ENCODE measurements around the gene ABHD3. TPM values are rescaled to one million over a fixed set of nuclear protein-coding genes. Genes with fewer than 3 reads are reported as not detected.
"Not testable (repeated sequence)": the region's sequence is repeated elsewhere in the genome, so short reads cannot be mapped to it uniquely, and the experiment has no call there.

The ABHD3 gene
- total and polyA plus RNA-seq, 4 donors, result 7.6 to 22.6 (median 19.6) TPM

DNA sequence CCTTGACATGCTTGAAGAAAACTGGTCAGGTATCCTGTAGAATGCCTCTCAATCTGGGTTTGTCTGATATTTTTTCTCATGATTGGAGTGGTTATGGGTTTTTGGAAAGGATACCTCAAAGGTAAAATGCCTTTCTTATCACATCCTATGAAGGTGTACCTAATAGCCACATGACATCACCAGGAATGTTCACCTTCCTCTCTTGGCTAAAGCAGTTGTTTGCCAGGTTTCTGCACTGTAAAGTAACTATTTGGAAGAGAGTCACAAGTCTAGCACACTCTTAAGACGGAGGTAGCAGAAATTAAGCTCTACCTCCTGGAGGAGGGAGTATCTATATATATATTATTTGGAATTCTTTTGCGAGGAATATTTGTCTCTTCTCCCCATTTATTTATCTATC, 18.1 kb upstream of the ABHD3 start:
- Histone ChIP-seq H3K27me3 (ENCODE audit: control insufficient read depth in 1 of 2, insufficient read depth in 2 of 2, low read length in 1 of 2) (no peaks in the 10 kb centered on the region), H3K4me3 (ENCODE audit: low read length in 2 of 2) (no peak overlapping the region), H3K27ac (ENCODE audit: low read depth in 1 of 2, low read length in 2 of 2) (no peak overlapping the region), H3K9me3 (ENCODE audit: control insufficient read depth, low read length) (peaks cover 2% of the 10 kb centered on the region), H3K4me1 (ENCODE audit: control insufficient read depth in 1 of 2, insufficient read depth in 2 of 2, low read length in 2 of 2) (no peaks in the 10 kb centered on the region), H3K36me3 (ENCODE audit: control insufficient read depth in 1 of 2, insufficient read depth in 2 of 2, low read length in 1 of 2) (peaks cover 0 to under 1% of the 10 kb centered on the region in 2 donors)
- WGBS, 2 donors, result 91 to 94% methylated on average over 2 of the region's 2 CpGs
- DNase-seq (no peak), ATAC-seq (ENCODE audit: low FRiP score) (no peak)
- intact Hi-C loops (cut with DNase I), result no loop called here

DNA sequence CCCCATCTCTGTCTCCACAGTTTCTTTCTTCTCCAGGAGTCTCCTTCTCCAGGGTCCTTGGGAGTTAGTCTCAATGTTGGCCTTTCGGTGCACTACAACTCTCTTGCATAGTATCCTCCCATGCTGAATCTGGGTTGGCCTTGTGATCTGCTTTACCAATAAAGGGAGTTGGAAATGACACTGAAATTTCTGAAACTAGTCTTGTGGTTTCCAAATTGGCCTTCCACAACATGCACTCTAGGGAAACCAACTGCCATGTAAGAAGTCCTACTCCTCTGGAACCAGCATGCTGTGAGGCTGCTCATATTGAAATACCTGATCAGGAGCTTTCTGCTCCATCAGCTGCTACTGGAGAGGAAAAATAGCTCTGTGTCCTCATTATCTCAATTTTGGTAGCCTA, 9.9 kb upstream of the ABHD3 start:
- peaks cover 4% of the 10 kb centered on the region for H3K9me3 ChIP-seq (ENCODE audit: control insufficient read depth, low read length)
- peaks cover 0 to 2% of the 10 kb centered on the region in 2 donors for H3K36me3 ChIP-seq (ENCODE audit: control insufficient read depth in 1 of 2, insufficient read depth in 2 of 2, low read length in 1 of 2)
- H3K4me3 ChIP-seq (ENCODE audit: low read length in 2 of 2), result no peak overlapping the region
- DNase-seq, result no peak
- WGBS, 2 donors, result 99 to 100% methylated on average over 1 of the region's 1 CpG
- intact Hi-C loops (cut with DNase I), result no loop called here
- H3K27ac ChIP-seq (ENCODE audit: low read depth in 1 of 2, low read length in 2 of 2), result no peak overlapping the region
- no peaks in the 10 kb centered on the region for H3K4me1 ChIP-seq (ENCODE audit: control insufficient read depth in 1 of 2, insufficient read depth in 2 of 2, low read length in 2 of 2)
- H3K27me3 ChIP-seq (ENCODE audit: control insufficient read depth in 1 of 2, insufficient read depth in 2 of 2, low read length in 1 of 2), result no peaks in the 10 kb centered on the region
- ATAC-seq (ENCODE audit: low FRiP score), result no peak

DNA sequence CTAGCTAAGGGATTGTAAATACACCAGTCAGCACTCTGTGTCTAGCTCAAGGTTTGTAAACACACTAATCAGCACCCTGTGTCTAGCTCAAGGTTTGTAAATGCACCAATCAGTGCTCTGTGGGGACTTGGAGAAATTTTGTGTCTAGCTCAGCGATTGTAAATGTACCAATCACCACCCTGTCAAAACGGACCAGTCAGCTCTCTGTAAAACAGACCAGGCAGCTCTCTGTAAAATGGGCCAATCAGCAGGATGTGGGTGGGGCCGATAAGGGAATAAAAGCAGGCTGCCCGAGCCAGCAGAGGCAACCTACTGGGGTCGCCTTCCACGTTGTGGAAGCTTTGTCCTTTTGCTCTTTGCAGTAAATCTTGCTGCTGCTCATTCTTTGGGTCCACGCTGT, 2.6 kb upstream of the ABHD3 start:
- intact Hi-C loops (cut with DNase I), result loop anchor here in 1 of 2 donors (10.0 kb wide), 1 partner anchor 92 kb away; the partner anchor contains the start of gene SNRPD1
- not testable (repeated sequence) for DNase-seq; H3K27me3 ChIP-seq (ENCODE audit: control insufficient read depth in 1 of 2, insufficient read depth in 2 of 2, low read length in 1 of 2); ATAC-seq (ENCODE audit: low FRiP score); H3K9me3 ChIP-seq (ENCODE audit: control insufficient read depth, low read length); H3K36me3 ChIP-seq (ENCODE audit: control insufficient read depth in 1 of 2, insufficient read depth in 2 of 2, low read length in 1 of 2); H3K4me1 ChIP-seq (ENCODE audit: control insufficient read depth in 1 of 2, insufficient read depth in 2 of 2, low read length in 2 of 2); H3K27ac ChIP-seq (ENCODE audit: low read depth in 1 of 2, low read length in 2 of 2); H3K4me3 ChIP-seq (ENCODE audit: low read length in 2 of 2)
- 72 to 76% methylated on average over 7 of the region's 7 CpGs for WGBS, 2 donors

DNA sequence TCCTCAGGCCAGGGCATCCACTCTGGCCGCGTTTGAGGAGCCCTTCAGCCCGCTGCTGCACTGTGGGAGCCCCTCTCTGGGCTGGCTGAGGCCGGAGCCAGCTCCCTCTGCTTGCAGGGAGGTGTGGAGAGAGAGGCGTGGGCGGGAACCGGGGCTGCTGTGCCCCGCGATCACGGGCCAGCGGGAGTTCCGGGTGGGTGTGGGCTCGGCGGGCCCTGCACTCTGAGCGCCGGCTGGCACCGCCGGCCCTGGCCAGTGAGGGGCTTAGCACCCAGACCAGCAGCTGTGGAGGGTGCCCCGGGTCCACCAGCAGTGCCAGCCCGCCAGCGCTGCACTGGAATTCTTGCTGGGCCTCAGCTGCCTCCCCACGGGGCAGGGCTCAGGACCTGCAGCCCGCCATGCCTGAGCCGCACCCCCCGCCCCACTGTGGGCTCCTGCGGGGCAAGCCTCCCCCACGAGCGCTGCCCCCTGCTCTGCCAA, 1.9 kb upstream of the ABHD3 start:
- intact Hi-C loops (cut with DNase I), result loop anchor here in 1 of 2 donors (10.0 kb wide), 1 partner anchor 92 kb away; the partner anchor contains the start of gene SNRPD1
- H3K4me3 ChIP-seq (ENCODE audit: low read length in 2 of 2), result no peak overlapping the region
- 96 to 98% methylated on average over 26 to 28 of the region's 28 CpGs for WGBS, 2 donors
- DNase-seq (no peak), ATAC-seq (ENCODE audit: low FRiP score) (no peak)
- H3K9me3 ChIP-seq (ENCODE audit: control insufficient read depth, low read length), result no peaks in the 10 kb centered on the region
- H3K36me3 ChIP-seq (ENCODE audit: control insufficient read depth in 1 of 2, insufficient read depth in 2 of 2, low read length in 1 of 2), result no peaks in the 10 kb centered on the region
- H3K4me1 ChIP-seq (ENCODE audit: control insufficient read depth in 1 of 2, insufficient read depth in 2 of 2, low read length in 2 of 2), result no peaks in the 10 kb centered on the region
- H3K27me3 ChIP-seq (ENCODE audit: control insufficient read depth in 1 of 2, insufficient read depth in 2 of 2, low read length in 1 of 2), result no peaks in the 10 kb centered on the region
- H3K27ac ChIP-seq (ENCODE audit: low read depth in 1 of 2, low read length in 2 of 2), result no peak overlapping the region

DNA sequence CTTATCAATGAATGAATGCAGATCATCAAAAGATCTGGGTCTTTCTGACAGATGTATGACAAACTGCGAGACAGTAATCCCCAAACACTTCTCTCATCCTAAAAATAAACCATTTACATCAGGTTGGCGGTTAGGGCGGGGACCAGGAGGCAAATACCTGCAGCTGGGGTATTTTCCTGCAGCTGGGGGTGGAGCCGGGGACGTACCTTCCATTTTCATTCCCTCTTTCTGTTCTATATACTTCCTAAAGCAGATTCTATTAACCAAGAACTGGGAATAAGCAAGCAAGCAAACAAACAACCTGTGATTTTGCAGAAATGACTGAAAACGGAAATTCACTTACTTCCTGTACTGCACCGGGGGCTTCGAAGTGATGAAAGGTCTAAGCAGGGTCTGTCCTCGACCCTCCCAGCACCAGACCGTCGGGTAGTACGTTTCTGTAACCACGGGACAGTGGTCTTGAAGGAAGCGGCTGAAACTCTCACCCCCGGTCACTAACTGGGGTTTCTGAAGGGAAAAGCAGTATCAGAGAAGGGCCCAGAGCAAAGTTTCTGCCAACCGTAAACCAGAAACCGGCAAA, 1.2 kb downstream of the ABHD3 start:
- intact Hi-C loops (cut with DNase I), result loop anchor here (5.0 to 10.0 kb wide), 2 partner anchors 39 to 89 kb away; partner anchors contain the start of genes MIB1 (in 1 of the 2) and SNRPD1 (in 1 of the 2)
- Histone ChIP-seq H3K4me1 (ENCODE audit: control insufficient read depth in 1 of 2, insufficient read depth in 2 of 2, low read length in 2 of 2) (no peaks in the 10 kb centered on the region), H3K4me3 (ENCODE audit: low read length in 2 of 2) (peak overlapping the region; percentile 67 to 74), H3K9me3 (ENCODE audit: control insufficient read depth, low read length) (no peaks in the 10 kb centered on the region), H3K36me3 (ENCODE audit: control insufficient read depth in 1 of 2, insufficient read depth in 2 of 2, low read length in 1 of 2) (no peaks in the 10 kb centered on the region), H3K27me3 (ENCODE audit: control insufficient read depth in 1 of 2, insufficient read depth in 2 of 2, low read length in 1 of 2) (no peaks in the 10 kb centered on the region), H3K27ac (ENCODE audit: low read depth in 1 of 2, low read length in 2 of 2) (no peak overlapping the region)
- DNase-seq (no peak), ATAC-seq (ENCODE audit: low FRiP score) (no peak)
- WGBS, 2 donors, result 15 to 16% methylated on average over 17 of the region's 17 CpGs

DNA sequence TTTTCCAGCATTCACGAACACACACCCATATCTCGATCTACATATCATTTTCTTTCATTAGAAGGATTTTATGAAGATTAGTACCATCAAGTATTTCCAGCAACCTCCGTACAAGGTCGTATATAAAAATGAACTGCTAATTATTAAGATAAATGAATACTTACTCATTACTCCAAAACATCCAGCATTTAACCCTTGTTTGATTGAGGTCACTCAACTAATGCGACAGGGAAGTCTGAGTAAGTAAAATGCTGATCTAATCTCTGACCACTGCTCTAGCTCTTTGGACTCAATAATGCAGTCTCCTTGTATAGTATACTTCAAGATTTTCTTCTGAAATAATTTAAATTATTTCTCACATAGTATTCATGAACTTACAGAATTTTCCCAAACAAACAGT, 2.0 kb downstream of the ABHD3 start:
- ATAC-seq (ENCODE audit: low FRiP score), result no peak

DNA sequence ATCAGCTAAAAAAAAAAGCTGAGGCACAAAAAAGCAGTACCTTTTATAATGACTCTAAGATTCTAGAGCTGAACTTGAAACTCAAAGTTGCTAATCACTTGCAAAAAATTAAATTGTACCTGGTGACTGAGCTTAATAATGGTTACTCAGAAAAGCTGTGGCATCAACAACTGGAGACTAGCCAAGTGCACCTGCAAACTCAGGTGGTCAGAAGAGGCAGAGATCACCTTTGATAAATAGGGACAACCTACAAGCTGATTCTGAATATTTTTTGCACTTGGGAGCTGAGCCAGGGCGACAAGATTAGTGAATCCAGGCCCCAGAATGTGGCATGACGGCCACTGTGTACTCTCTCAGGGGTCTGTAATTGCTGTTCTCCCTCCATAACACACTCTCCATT, 3.0 kb downstream of the ABHD3 start:
- H3K27ac ChIP-seq (ENCODE audit: low read depth in 1 of 2, low read length in 2 of 2), result no peak overlapping the region
- no peak overlapping the region for H3K4me3 ChIP-seq (ENCODE audit: low read length in 2 of 2)
- DNase-seq, result no peak
- H3K4me1 ChIP-seq (ENCODE audit: control insufficient read depth in 1 of 2, insufficient read depth in 2 of 2, low read length in 2 of 2), result no peaks in the 10 kb centered on the region
- H3K27me3 ChIP-seq (ENCODE audit: control insufficient read depth in 1 of 2, insufficient read depth in 2 of 2, low read length in 1 of 2), result no peaks in the 10 kb centered on the region
- no peaks in the 10 kb centered on the region for H3K9me3 ChIP-seq (ENCODE audit: control insufficient read depth, low read length)
- WGBS, 2 donors, result 94 to 100% methylated on average over 2 of the region's 2 CpGs
- no peak for ATAC-seq (ENCODE audit: low FRiP score)
- no peaks in the 10 kb centered on the region for H3K36me3 ChIP-seq (ENCODE audit: control insufficient read depth in 1 of 2, insufficient read depth in 2 of 2, low read length in 1 of 2)
- intact Hi-C loops (cut with DNase I), result loop anchor here (5.0 to 10.0 kb wide), 2 partner anchors 41 to 87 kb away; partner anchors contain the start of genes MIB1 (in 1 of the 2) and SNRPD1 (in 1 of the 2)

More for the DNA sequence above, 2.0 kb downstream of the ABHD3 start:
- no peak for DNase-seq
- WGBS, 2 donors, result 91 to 93% methylated on average over 5 of the region's 5 CpGs
- Histone ChIP-seq H3K4me1 (ENCODE audit: control insufficient read depth in 1 of 2, insufficient read depth in 2 of 2, low read length in 2 of 2) (no peaks in the 10 kb centered on the region), H3K36me3 (ENCODE audit: control insufficient read depth in 1 of 2, insufficient read depth in 2 of 2, low read length in 1 of 2) (no peaks in the 10 kb centered on the region), H3K27me3 (ENCODE audit: control insufficient read depth in 1 of 2, insufficient read depth in 2 of 2, low read length in 1 of 2) (no peaks in the 10 kb centered on the region), H3K4me3 (ENCODE audit: low read length in 2 of 2) (no peak overlapping the region), H3K27ac (ENCODE audit: low read depth in 1 of 2, low read length in 2 of 2) (no peak overlapping the region), H3K9me3 (ENCODE audit: control insufficient read depth, low read length) (no peaks in the 10 kb centered on the region)
- intact Hi-C loops (cut with DNase I), result loop anchor here (5.0 to 10.0 kb wide), 2 partner anchors 40 to 88 kb away; partner anchors contain the start of genes MIB1 (in 1 of the 2) and SNRPD1 (in 1 of the 2)

DNA sequence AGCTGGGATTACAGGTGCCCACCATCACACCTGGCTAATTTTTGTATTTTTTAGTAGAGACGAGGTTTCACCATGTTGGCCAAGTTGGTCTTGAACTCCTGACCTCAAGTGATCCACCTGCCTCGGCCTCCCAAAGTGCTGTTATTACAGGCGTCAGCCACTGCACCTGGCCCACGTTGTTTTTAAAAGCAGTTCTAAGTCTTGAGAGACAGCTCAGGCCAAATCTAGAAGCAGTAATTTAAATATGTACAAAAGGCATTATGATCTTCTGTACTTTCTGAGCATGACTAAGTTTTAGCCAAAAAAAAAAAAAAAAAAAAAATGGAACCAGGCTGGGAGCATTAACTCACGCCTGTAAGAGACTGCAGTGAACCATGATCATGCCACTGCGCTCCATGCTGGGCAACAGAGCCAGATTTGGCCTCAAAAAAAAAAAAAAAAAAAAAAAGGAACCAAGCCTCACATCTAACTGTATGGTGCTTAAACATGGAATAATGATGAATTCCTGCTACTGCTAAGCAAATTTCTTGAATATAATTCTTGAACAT, 4.0 kb downstream of the ABHD3 start:
- no peak for DNase-seq
- no peak for ATAC-seq (ENCODE audit: low FRiP score)
- Histone ChIP-seq H3K9me3 (ENCODE audit: control insufficient read depth, low read length) (no peaks in the 10 kb centered on the region), H3K36me3 (ENCODE audit: control insufficient read depth in 1 of 2, insufficient read depth in 2 of 2, low read length in 1 of 2) (no peaks in the 10 kb centered on the region), H3K4me3 (ENCODE audit: low read length in 2 of 2) (no peak overlapping the region), H3K4me1 (ENCODE audit: control insufficient read depth in 1 of 2, insufficient read depth in 2 of 2, low read length in 2 of 2) (no peaks in the 10 kb centered on the region), H3K27ac (ENCODE audit: low read depth in 1 of 2, low read length in 2 of 2) (no peak overlapping the region), H3K27me3 (ENCODE audit: control insufficient read depth in 1 of 2, insufficient read depth in 2 of 2, low read length in 1 of 2) (no peaks in the 10 kb centered on the region)
- intact Hi-C loops (cut with DNase I), result loop anchor here (5.0 to 10.0 kb wide), 2 partner anchors 42 to 86 kb away; partner anchors contain the start of genes MIB1 (in 1 of the 2) and SNRPD1 (in 1 of the 2)
- 83 to 87% methylated on average over 6 of the region's 6 CpGs for WGBS, 2 donors

DNA sequence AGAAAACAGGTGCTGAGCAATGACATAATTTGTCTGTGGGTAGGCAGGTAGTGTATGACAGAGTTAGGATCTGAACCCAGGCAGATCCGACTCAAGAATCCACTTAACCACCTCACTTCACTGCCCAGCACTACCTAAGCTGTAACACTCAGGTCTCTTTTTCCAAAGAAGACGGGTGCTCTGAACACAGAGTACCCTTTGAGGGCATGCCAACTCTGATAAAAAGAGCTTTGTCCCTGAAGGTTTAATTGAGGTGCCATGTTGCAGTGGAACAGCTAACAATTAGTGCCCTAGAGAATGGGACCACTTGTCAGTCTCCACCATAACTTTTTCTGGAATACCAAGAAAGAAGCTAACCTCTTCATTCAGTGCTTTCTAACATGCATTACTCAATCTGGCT, 11.3 kb downstream of the ABHD3 start:
- Histone ChIP-seq H3K9me3 (ENCODE audit: control insufficient read depth, low read length) (no peaks in the 10 kb centered on the region), H3K4me1 (ENCODE audit: control insufficient read depth in 1 of 2, insufficient read depth in 2 of 2, low read length in 2 of 2) (no peaks in the 10 kb centered on the region), H3K27me3 (ENCODE audit: control insufficient read depth in 1 of 2, insufficient read depth in 2 of 2, low read length in 1 of 2) (no peaks in the 10 kb centered on the region), H3K4me3 (ENCODE audit: low read length in 2 of 2) (no peak overlapping the region), H3K27ac (ENCODE audit: low read depth in 1 of 2, low read length in 2 of 2) (no peak overlapping the region), H3K36me3 (ENCODE audit: control insufficient read depth in 1 of 2, insufficient read depth in 2 of 2, low read length in 1 of 2) (peaks cover 0 to 3% of the 10 kb centered on the region in 2 donors)
- 92 to 97% methylated on average over 2 of the region's 2 CpGs for WGBS, 2 donors
- DNase-seq (no peak), ATAC-seq (ENCODE audit: low FRiP score) (no peak)
- intact Hi-C loops (cut with DNase I), result no loop called here
